ENCODE results near the gene WDFY1.

Gene WDFY1

DNA sequence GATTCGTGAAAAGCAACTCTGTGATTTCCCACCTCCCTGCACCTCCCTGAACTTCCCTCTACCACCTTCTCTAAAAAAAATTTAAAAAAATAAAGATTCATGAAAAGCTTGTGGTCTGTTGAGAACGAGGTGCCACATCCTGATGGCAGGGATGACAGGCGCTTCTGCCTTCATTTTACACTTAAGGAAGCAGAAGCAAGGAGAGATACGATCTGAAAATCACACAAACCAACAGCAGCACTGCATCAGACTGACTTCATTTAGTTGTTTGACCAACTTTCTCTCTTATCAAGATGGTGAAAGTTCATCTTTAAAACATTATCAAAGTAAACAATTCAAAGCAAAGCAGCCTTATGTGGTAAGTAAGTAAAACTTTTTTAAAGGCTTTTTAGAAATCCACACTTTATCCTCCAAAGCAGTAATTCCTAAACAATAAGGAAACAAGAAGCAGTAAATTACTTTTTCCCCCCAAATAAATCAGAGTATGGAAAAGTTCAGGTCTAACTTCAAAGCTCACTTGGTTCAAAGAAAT lies 15.5 kb downstream of the WDFY1 start:
- no peak for FAIRE-seq

DNA sequence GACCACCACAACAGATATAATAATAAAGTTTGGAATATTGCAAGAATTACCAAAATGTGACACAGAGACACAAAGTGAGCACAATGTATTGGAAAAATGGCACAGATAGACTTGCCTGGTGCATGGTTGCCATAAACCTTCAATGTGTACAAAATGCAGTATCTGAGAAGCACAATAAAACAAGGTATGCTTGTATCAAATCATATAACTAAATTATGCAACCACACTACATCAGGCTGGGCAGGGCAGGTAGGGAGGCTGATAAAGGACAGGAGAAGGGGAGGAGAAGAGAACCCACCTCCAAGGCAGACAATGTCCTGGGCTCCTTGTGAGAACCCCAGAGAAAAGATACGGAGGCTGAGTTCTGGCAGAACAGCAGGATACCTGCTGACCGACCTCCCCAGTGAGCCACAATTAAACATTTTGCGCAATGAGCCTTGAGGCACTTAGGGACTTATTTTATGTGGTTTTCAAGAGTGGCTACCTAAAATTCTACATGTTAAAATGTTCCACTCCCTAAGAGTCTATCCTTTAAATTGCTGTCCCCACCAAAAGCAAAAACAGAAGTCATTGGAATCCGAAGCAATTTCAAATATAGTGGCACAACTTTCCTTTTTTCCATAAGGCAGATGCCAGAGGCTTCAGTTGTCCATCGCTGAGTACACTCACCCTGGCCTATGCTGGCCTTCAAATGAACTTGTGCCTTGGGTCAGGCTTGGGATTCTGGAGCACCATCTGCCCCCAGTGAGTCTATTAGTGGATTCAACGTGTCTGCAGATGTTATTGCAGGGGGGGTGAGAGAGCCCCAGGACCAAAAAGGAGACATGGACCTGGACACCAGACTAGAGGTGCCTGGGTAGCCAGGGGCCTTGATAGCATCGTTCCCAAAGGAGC lies 16.8 kb downstream of the WDFY1 start:
- no peak for FAIRE-seq

DNA sequence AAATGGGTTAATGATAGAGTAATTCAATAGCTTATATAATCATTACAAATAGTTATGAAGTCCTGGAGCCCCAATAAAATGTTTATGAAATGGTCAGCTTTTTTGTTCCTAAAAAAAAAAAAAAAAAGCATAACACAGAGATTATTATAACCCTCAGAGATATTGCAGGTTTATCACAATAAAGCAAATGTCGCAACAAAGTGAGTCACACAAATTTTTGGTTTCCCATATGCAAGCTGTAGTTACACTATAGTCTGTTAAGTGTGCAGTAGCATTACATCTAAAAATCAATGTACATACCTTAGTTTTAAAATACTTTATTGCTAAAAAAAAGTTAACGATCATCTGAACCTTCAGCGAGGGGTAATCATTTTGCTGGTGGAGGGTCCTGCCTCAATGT lies 20.0 kb downstream of the WDFY1 start:
- FAIRE-seq, result no peak

DNA sequence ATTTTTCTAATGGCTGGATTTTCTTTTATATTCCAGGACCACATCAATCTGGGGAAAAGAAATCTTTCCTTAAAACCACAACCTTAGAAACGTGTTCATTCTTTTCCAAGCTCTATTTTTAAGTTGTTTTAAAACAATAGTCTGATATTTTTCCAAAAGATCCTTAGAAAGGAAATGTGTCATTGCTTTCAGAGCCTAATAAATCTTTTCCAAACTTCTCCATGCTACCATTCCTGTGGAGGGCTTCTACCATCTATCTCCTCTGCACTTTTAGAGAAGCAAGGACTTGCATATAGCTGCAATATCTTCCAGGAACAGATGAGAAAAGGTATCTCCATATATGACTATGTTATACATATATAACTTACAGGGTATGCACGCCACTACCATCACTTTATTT lies 21.2 kb downstream of the WDFY1 start:
- FAIRE-seq, result no peak

DNA sequence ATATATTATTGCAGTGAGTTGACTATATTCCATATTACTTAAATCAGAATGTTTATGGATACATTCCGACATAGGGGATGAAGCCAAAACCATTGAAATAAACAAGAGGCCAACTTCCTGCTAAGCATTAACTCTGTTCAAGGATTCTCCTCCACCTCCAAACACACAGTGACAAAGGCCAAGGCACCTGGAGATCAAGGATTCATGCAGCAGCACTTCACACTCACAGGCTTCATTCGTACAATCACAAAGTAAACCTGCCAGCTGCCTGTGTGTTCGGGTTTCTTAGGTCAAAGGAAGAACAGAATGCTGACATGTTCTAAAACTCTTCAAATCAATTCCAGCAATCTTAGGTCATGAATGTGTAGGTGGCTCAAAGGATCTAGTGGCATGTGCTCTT lies 22.8 kb downstream of the WDFY1 start:
- no peak for FAIRE-seq

DNA sequence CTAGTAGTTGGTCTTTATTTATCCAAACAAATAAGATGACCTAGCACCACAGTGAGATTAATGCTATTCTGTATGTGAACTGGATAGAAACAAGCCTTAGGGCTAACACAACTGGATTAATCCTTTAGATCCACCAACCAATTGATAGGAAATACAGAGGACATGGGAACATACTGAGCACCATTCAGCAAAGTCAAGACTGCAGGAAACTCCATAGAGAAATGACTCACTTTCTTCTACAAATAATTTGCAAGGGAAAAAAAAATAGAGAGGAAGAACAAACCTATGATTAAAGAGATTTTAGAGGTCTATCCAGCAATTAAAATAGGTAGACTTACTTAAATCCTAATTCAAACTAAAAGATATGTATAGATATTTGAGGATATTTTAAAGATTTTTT lies 23.9 kb downstream of the WDFY1 start:
- no peak for FAIRE-seq

DNA sequence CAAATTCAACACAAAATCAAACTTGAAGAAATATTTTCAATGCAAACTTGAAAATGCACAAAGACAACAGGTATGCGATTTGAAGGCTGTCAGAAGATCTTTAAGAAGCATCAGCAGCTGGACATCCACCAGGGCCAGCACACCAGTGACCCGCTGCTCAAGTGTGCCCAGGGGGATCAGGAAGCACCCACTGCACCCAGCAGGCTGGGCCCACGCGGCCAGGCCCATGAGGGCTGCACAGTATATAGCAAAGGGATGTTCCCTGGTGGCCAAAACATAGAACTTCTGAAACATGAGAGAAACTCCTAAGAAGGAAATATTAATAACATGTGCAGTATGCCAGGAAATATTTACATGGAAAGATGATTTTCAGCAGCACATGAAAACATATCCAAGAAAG lies 25.0 kb downstream of the WDFY1 start:
- FAIRE-seq, result no peak

DNA sequence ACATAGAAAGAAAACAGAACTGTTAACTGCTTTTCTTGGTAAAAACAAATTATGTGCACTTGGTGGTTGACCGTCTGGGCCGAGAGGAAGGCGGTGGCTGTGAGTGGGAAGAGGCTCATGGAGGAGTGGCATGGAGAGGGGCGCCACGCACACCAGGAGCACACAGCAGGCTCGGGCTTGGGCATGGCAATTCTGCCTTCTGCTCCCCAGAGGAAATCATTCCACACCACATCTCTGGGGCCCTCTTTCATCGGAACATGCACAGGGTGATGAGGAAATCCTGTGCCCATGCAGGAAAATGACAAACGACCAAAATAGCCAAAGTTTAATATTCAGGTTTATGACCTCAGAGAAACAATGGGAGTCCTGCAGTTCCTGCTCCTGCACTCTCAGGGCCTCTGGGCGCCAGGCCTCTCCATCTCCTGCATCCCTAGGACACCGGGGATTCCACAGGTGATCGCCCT lies 26.4 kb downstream of the WDFY1 start:
- no peak for FAIRE-seq

DNA sequence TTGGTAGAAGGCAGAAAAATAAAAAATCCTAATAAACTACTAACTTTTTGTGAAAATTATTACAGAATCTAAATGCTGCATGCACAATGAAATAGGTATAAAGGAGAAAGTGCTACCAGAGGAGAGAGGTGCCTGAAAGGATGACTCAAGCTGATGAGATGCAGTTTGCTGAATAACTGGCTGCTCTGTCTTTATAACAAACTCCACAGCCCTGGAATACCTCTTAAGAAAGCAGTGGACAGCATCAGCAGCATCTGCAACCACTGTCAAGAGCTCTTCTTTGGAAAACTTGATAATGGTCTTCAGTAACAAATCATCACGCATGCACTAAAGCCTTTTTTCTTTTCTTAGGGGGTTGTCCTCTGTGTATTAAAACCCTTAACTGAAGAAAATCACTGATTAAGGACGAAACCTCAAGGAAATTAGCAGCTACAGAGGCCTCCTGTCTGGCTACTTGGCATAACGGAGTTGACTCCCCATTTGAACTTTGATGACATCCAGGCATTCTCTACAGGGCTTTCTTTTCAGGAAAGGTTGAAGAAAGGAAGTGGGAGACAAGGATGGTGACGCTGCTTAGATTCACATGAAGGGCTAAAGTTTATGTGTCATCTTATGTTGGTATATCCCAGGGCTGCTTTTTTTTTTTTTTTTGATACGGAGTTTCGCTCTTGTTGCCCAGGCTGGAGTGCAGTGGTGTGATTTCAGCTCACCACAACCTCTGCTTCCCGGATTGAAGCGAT lies 28.8 kb downstream of the WDFY1 start:
- no peak for FAIRE-seq

DNA sequence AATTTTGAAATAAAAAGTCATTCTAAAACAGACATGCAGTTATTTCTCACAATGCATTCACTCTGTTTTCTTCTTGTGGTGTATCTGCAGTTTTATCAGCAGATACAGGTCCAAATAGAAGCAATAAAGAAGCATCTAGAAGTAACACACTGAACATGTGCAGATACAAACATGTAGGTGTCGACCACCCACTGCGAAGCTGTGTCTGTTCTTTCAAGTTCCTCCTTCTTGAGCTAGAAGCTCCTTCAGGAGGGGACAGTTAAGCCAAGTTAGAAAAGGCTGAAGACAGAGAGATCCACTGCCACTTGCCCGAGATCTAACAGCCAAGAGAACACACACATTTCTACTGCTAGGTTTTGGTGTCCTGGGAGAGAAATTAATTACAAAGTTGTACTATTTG lies 30.1 kb downstream of the WDFY1 start:
- FAIRE-seq, result no peak

DNA sequence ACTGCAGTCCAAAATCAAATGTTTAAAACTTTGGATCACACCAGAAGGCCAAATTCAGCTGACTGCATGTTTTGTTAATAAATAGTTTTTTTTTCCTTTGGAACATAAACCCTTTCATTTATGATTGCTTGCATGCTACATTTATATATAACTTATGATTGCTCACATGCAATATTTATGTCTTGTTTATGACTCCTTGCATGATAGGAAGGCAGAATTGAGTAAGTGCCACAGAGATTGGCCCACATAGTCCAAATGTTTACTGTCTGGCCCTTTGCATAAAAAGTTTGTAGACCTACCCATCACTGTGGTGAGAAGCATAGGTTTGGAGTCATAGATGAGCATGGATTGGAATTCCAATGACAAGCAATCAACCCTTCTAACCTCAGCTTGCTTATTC lies 30.8 kb downstream of the WDFY1 start:
- FAIRE-seq, result no peak

DNA sequence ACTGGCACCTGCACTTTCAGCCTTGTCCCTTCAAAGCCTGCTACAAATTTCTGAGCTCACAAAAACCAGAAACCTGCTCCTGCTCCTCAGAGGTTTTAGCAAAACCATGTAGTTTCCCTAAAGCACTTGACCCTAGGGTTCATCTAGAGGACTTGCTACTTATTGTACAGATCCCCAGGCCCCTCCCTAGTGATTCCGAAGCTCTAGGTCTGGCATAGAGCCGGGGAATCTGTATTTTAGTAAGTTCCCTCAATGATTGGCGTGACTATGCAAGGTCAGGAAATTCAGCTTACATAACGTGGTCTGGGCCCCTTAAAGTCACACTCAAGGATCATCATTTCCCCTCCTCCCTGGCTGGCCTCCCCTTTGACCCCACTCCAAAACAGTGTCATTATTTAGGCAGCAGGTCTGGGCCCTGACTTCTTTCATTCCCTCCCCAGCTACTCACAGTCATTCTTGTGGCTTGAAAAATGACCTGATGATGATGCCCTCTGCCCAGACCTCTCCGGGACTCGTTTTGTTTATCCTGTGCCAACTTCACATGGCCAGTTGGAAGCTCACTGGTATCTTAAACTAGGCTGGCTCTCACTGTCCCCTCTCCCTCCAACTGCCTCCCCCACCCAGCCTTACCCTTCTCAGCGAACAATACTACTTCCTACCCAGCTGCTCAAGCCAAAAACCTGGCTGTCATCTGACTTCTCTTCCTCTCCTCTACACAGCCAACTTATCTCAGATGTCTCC lies 36.0 kb downstream of the WDFY1 start:
- FAIRE-seq, result no peak

DNA sequence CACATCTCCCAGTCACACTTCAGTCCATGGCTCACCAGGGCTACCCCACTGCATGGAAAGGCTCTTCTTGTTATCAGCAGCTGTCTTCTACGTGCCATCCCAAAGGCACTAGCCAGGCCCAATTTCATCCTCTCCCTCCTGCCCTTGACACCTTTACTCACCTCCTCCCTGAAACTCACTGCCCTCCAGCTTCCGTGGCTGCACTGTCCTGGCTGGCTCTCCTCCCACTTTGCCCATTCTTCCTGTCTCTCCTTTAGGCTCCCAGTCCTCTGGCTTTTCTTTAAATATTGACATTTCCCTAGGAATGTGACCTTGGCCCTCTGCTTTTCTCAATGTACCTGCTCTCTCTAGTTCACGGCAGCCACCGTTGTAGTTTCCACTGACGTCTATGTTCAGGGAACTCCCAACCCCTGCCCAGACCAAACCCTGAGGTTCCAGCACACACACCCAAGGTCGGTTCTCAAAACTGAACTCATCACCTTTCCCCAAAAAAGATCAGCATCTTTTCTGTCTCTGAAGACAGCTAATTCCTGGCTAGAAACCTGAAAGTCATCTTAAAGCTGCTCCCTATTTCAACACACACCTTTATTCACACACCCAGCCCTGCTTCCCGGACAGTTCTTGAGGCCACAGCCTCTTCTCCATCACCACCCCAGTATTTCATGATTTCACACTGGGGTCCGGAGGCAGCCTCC lies 36.7 kb downstream of the WDFY1 start:
- FAIRE-seq, result no peak

DNA sequence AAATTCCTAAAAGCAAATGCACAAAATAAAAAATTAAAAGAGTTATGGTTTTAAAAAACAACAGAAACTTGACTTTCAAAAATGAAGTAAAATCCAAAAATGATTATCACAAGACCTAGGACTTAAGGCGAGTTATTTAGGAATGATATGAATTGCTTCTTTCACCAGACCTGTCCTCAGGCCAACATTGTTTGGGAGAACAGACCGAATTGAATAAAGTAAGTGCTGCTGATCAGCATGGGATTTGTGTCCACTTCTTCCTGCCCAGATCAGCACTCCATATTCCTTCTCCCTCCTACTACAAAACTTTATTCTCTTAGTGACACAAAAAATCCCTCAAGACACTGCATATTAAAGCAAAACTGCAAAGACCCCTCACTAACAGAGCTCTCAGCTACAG lies 39.1 kb downstream of the WDFY1 start:
- FAIRE-seq, result no peak

DNA sequence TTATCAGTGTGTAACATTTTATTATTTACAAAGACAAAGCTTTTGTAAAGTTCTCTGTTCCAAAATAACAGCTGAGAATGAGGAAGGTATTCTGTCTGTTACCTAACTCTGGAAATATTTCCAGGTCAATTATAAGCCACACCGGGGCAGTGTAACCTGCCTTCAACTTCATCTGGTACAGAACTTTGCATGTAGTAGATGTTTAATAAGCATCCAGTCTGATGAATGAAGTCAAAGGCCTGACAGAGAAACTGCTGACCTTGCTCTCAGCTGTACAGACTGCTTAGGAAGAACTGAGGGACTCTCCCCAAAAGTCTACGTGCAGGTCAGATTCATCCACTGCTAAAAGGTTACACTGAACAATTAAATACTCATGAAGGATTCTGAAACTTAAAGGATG lies 43.3 kb downstream of the WDFY1 start:
- no peak for FAIRE-seq

DNA sequence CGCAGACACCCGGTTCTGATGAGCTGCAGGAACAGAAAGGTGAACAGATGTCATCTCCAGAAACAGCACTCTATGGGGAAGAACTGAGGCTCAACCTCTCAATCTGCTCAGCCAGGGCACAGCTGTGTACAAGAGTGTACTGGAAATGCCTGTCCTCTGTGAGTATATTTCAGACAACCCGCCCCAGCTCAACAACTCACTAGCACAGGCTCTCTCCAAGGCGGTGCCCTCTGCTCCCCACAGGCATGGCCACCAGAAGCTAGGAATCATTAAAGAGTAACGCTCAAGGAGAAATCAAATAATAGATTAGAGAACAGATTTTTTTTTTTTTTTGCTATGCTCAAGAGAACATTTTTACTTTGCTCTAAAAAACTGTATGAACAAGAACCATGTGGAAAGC lies 43.8 kb downstream of the WDFY1 start:
- FAIRE-seq, result no peak

DNA sequence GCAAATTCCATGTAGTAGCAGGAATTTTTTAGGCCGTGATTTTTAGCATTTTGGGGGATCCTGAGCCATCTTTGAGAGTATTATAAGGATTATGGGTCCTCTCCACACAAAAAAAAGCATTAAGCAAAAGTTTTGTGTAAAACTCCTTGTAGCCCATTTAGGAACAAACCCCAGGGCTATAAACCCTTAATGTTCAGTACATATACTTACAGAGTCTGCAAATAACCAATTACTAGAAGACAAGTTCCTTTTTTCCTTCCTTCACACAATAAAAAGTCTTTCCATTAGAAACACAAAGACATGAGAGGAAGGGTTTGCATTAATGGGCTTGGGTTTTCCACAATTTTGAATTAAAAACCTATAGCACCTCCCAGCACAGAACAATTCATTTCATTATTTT lies 44.6 kb downstream of the WDFY1 start:
- FAIRE-seq, result no peak

DNA sequence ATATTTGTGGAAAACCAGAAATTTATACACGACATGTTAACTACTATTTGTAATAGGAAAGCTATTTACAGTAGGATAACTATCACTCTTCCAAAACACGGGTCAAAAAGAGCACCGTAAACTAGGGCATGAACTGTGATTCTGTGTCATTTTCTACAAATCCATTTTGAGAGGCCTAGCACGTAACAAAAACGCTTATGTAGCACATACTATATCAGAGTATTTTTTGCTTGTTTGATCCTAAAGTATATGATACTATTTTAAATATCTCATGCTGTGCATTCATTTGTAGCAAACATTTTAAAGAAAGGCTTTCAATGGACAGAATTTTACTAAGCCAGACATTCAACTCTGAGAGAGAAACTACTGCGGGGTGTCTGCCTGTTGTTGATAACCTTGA lies 45.1 kb downstream of the WDFY1 start:
- no peak for FAIRE-seq

DNA sequence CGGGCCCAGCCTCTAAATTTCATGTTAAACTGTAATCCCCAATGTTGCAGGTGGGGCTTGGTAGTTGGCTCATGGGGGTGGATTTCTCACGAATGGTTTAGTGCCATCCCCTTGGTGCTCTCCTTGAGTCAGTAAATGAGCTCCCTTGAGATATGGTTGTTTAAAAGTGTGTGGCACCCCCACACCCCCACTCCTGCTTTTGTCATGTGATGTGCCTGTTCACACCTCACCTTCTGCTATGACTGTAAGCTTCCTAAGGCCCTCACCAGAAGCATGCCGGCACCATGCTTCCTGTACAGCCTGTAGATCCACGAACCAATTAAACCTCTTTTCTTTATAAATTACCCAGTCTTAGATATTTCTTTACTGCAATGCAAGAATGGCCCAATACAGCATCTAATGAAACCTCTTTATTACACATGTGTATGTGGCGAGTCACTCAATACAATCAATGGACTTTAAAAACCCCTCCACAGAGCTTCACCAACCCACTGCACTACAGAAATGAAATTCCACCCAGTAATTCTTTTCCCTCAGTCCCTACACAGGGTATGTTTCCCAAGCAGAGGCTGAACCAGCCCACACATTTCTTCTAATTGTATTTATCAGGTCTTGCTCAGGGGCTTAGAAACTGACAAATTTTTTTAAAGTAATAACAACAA lies 47.3 kb downstream of the WDFY1 start:
- no peak for FAIRE-seq

DNA sequence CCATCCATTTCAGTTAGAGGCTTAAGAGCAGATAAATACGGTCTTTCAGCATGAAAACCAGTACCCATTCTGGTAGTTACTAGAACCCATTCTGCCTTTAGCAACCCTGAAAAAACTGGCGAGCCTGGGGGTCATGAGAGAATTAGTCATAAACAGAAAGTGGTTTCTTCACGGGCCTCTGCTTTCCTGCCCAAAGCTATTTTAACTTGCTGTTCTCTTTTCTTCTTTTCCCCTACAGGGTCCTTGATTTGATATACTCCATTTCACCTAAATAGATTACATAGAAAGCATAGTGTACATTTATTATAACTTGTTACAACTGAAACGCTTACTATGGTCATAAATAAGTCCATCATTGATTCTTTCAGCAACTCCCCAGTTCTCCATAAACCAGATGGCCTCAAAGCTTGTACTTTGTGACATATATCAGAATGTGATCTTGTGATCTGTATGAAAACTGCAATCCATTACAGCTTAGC lies 48.3 kb downstream of the WDFY1 start:
- no peak for FAIRE-seq

DNA sequence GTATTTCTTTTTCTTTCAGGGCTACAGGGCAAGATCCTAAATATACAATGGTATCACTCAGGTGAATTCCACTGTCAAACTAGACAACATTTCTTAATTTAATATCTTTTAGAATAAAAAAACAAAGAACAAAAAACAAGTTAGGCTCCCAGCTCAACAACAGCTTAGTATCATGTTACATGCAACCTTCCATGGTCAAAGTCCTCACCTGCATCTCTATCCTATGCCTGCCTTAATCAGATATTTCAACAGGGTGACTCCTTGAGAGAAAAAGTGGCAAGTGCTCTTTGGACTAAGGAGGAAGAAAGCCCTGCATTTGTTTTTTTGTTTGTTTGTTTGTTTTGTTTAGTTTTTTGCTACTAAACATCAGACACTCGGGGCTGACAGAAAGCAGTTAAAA lies 50.2 kb downstream of the WDFY1 start:
- no peak for FAIRE-seq

DNA sequence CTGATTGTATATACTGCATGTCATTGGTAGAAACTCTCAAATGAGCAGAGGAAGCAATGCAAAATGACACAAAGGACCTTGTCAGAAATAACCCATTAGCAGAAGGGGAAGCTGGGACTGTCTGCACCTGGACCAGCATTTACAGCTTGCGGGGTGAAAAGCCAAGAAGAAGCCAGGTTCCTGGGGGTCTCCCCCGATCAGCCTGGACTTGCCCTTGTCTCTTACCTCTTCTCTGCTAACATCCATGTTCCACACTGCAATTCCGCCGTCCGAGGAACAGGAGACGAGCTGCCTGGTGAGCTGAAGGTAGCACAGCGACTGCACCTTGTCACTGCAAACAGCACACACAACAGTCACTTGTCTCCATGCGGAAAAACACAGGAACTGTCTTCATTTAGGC lies 51.1 kb downstream of the WDFY1 start:
- FAIRE-seq, result no peak

Data from TTC549 (cell line).